Activated T-cell treated with anti-CD3 and anti-CD28 coated beads, Interleukin-2, amount 50 U/mL, for 1 hour (primary cell): ENCODE results near the gene PAK5.

Experiments
- DNase-seq: peaks from one replicate; pipeline ENCODE4 v3.0.0-alpha.2; 2020

PAK5 gene

DNA sequence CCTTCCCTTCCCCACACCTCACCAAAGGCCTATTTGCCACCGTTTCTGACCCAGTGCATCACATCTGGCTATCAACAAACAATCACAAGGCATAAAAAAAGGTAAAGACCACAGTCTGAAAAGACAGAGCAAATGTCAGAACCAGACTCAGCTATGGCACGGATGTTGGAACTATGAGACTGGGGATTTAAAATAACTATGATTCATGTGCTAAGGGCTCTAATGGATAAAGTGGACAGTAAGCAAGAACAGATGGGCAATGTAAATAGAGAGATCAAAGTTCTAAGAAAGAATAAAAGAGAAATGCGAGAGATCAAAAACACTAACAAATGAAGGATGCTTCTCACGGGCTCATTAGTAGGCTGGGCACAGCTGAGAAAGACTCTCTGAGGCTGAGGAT is 225.0 kb downstream of the PAK5 start:
- no peak for DNase-seq

DNA sequence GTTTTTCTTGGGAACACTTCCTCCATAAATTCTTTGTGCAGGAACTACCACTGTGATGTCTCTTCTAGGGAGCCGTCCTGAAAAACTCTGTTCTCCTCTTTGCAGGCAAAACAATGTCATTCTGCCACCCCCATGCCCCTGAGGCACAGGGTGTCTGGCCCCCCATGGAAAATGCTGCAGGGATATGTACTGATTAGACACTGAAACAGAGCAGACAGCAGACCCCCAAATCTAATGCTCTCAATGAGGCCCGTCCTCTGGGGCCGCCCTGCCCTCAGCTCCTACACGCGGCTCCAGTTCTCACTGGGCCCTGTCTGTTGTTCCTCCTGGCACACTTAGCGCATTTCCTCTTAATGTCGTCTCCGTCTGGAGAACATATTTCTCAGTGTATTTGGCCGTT is 227.0 kb downstream of the PAK5 start:
- DNase-seq: no peak

DNA sequence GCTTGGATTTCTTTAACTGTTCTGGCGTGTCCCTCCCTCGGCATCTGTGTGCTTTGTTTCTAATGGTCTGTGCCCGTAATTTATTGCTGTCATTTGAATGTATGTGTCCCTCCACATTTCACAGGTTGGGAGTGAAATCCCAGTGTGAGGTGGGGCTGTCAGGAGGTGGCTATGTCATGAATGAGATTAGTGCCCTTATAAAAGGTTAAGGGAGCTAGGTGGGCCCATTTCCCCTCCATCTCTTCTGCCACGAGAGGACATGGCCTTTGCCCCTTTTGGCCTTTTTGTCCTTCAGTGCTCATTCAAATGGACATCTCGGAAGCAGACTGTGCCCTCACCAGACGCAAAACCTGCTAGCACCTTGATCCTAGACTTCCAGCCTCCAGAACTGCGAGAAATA is 228.2 kb downstream of the PAK5 start:
- DNase-seq: no peak

DNA sequence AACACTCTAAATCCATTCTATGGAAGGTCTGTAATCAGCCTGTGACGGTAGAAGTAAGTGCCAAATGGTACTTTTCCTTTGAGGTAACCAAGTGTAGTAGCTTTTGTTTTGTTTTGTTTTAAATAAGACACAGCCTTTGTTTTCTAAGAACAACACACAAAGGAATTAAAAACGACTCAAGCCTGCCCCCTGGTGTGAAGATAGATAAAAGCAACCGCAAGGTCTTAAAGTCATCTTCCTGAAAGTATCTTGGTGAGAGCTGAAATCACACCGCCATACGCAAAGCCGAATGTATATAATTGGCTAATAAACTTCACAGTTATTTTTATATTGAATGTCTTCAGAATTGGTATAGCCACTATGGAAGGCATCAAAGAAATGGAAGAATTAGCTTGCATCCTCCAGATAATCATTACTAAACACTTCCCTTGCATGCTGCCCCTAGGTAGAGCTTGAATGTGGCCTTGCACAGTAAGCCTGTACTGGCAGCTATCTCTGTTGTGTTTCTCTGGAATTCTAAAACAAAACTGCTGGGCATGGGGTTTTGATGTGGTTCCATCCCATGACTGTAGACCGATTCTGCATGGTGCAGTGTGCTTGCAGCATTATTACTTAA is 228.9 kb downstream of the PAK5 start:
- DNase-seq: no peak

DNA sequence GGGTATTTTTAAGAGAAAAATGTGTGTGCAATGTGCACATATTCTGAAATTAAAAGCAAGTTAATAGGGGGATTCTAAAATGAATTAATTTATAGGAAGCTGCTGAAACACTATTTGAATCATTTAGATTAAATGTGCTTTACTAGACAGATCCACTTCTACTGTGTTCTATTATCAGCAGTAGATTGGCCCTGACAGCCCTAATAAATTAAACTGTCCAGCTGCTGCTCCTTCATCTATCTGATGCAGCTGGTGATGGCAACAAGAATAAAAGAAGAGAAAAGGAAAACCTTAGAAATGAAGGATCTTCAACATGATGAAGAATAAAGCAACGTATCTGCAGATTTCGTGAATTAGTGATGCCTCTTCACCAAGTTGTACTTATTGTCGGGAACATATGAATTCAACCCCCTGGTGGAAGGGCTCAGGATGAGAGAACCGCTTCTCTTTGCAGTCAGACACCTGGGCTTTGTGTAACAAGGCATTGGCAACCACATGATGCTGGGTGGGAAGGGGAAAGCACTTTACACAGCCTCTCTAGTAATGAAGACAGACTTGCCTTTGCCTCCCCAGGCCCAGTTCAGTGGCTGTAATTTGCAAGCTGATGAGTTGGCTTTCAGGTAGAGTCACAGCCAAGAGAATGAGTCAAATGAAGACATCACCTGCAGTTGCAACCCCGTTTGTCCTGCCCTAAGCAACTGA is 230.1 kb downstream of the PAK5 start:
- no peak for DNase-seq

DNA sequence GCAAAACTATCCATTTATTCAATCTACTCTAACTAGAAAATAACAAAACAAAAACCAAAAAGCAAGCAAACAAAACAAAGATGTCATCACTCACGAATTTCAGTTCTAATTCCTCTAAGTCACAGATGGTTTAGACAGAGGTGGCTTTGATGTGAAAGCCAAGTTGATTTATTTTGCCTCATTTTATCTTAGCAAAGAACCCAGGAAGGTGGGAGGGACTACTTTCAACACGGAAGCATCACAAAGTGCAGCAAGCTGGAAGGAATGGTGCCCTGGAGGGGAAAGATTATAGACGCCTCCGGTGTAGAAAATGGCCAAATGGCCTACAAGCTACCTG is 236.1 kb downstream of the PAK5 start:
- DNase-seq: no peak

DNA sequence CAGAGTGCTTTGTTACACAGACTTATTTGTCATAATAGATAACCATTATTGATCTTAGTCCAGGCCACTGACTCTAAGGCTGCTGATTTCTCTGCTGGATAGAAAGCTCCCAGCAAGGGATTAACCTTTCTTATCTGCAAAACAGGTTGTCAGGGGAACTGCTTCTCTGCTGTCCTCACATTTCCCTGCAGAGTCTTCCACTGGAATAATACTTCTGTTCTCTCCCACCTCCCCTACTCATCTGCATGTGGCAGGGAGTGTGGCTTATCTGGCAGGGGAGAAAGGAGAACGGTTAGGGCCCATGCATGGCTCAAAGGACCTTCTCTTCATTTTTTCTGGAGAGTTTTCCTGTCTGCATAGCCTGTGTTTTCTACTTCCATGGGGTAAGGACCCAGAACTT is 238.3 kb downstream of the PAK5 start:
- no peak for DNase-seq

DNA sequence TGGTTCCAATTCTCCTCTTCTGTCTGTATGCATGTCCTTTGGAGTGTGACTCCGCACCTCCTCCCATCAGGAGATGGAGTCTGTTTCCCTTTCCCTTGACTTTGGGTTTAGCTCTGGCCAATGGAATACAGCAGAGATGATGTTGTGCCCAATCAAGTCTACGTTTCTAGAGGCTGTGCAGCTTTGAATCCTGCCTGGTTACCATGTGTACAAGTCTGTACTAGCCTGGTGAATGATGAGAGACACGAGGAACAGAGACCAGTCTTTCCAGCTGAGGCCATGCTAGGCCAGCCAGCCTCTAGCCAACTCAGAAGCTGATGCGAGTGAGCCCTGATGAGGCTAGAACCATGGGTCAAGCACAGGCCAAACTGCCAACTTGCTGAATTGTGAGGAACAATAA is 241.3 kb downstream of the PAK5 start:
- no peak for DNase-seq

DNA sequence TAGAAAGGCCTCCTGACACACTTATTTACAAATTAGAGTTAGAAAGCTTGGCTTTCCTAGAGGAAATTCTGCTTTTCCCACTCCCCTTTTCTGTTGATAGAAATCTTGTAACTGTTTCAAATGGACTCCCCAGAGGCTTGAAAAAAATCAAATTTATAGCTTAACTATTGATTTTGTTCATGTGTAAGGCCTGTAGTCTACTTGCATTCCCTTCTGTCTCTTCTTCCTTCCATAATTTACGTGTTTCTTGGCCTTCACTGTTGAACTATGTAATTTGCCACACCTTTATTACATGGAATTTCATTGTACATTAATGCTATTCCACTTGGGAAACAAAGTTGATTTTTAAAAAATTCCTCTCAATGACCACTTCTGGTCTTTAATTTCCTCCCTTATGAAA is 243.1 kb downstream of the PAK5 start:
- no peak for DNase-seq

DNA sequence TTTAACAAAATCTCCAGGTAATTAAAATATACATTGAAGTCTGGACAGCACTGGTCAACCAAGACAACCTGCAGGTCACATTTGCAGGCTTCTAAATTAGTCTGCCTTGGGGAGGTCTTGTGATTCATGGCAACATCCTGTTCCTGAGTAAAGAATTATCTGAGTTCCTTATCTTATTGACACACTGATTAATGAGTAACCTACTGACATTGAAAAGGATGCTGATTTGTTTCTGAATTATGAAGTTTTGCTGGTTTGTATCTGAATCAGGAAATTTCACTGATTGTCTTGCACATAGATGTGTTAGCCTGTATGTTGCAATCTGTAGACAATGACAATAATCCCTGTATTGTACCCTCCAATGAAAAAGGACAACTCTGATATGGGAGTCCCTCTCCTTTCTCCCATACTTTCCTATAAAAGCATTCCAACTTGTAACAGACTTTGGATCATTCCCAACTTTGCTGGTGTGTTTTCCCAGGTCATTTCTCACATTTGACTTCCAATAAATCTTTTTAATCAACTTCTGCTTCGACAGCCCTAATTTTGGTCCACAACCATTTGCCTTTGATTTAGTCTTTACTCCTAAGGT is 244.5 kb downstream of the PAK5 start:
- no peak for DNase-seq

DNA sequence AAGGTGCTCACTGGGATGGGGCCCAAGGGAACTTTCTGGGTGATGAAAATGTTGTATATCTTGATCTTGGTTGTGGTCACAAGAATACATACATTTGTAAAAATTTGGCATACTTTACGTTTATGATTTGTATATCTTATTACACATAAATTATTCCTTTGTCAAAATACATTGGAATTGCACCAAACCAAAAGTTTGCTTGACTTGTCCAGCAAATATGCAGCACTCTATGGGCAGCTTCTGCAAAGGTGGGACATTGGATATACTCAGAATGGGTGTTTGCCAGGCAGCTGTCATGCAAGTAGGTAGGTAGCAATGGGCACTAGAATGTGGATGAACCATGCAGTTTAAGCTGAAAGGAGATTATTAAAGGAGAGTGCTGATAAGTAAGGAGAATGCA is 246.5 kb downstream of the PAK5 start:
- no peak for DNase-seq

DNA sequence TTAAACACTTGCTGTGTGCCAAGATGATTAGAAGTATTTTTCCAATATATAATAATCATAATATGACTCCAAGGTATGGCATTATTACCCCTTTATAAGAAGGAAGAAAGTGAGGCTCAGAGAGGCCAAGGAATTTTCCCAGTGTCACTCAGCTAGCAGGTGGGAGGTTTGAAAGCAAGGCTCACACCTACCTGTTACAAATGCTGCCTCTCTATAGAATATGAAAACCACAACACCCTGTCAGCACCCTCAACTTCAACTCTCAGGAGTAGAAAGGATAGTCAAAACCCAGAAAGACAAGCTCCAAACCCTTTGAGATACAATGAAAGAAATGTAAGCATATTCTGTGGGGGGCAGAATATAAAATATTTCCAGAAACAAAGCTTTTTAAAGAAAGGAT is 247.8 kb downstream of the PAK5 start:
- DNase-seq: no peak

DNA sequence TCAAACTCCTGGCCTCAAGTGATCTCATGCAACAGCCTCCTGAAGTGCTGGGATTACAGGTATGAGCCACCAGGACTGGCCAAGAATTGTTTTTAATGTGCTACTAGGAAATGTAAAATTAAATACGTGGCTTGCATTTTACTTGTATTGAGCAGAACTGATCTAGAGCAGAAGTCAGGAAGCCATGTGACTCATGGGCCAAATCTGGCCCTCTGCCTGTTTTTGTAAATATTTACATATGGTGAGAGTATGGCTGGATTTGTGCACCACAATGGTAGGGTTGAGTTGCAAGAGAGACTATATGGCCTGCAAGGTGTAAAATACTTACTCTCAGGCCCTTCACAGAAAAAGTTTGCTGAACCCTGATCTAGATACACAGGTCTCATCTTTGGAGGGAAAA is 248.7 kb downstream of the PAK5 start:
- DNase-seq: no peak

DNA sequence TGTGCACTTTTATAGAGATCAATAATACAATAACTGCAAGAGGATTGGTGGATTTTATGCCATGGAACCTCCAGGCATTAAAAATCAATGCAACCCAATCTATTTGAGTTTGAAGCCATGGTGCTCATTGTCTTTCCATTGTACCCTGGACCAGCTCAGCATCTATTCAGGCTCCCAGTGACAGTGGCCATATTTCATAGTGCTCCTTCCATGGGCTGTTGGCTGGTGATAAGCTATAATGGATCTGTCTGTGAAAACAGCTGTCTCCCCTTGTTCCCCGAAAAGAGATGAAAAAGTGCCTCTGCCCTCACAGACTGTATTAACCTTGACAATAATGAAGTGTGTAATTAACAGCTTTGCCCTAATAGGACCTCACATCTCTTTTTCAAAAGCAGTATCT is 250.2 kb downstream of the PAK5 start:
- DNase-seq: no peak

DNA sequence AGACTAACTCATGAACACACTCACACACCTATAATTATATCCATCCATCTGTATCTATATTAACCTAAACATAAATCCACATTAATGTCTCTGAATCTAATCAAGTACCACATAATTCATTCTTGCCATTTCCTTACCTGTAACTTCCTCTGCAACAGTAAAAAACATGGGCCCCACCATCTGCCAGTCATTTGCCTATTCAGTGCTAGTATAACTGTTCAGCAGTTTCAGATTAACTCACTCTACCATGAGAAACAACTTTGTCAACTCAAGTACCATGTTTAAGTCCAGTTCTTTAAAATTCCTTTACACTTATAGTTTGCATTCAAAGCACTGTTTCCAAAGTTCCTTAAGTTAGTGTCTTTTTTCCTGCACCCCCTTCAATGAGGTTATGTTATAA is 255.7 kb downstream of the PAK5 start:
- no peak for DNase-seq

DNA sequence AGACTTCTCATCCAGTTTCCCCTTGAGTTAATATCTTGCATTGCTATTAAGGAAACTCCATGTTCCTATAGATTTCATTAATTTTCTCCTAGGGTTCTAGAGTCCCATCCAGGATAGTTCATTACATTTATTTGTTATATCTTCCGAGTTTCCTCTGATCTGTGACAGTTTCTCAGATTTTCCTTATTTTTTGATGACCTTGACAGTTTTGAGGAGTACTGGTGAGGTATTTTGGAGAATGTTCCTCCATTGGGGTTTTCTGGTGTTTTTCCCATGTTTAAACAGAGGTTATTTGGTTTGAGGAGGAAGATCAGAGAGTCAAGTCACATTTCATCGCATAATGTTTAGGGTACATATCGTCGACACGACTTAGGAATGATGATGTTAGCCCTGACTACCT is 256.7 kb downstream of the PAK5 start:
- DNase-seq: no peak

DNA sequence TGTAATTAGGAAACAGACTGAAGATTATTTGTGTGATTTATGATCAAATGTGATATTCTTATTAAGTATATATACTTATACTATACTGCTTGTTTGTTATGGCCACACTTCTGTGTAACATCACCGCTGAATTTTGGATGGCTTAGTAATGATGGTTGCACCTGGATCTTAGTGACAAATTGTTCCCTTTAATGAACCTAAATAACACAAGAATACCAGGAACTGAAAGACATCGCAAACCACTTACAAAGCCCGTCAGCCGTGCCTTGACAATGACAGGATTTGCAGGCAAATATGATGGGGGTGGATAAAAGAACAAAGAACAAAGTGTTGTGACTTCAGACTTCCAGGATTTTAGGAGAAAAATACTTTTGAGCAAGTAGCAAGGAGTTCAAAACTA is 257.4 kb downstream of the PAK5 start:
- DNase-seq: no peak

DNA sequence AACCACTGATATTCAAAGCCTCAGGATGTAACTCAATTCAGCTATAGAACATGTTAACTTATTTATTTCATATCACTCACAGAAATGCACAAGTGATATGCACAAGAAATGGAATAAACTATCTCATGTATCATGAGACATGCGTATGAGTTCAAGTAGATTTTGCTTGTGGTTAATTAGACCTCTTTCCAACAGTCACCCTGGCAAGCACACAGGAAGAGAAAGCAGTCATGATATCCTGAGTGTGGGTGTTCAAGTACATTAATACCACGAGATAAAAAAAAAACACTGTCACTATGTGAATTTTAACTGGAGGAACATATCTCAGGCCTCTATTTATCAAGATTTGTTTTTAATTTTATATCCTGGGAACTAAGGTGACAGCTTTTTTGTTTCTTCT is 260.3 kb downstream of the PAK5 start:
- DNase-seq: no peak

DNA sequence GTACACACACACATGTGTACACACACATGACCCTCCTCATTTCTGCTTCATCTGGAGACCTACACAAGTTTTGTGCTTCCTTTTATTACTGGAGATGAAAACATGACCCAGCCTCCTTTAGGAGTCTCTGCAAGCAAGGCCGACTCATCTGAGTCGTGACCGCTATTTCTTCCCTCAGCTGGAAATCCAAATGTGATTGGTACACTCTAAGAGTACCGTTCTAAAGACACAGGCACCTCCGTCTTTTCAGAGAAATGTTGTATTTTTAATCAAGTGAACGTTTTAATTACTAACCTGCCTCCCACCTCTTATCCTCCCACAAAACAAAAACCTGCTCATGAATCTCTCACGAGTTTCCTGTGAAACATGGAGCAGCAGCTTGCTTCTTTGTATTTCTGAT is 261.5 kb downstream of the PAK5 start:
- DNase-seq: no peak

DNA sequence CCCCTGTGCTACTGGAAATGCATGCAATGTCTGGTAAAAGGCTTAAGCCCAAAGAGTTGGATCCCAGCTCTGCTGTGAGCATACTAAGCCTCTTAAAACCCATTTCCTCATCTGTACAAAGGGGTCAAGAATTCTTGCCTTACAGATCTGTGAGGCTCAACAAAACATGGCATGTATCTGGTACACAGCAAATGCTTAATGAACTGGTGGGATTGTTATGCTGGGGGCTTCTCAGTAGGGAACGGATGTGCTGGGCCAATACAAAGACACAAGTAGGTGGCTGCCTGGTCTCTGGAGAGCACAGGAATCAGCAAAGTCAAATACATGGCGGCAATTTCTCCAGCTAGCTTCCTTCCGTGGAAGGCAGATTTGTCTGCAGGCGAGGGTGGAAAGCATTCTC is 262.2 kb downstream of the PAK5 start:
- DNase-seq: no peak

DNA sequence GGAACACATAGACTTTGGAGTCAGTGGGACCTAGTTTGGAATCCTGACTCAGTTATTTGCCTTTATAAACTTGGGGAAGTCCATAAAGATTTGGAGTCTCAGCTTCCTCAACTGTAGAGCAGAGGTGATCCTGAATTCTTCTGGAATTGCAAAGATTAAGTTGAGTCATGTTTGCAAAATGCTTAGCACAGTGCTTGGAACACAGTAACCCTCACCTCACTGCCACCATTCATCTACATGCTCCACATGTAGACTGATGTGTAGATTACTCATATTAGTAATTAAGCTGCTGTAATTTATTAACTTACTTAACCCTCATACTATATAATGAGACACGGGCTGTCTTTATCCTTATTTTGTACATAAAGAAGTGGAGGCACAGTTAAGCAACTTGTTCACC is 263.0 kb downstream of the PAK5 start:
- DNase-seq: no peak

DNA sequence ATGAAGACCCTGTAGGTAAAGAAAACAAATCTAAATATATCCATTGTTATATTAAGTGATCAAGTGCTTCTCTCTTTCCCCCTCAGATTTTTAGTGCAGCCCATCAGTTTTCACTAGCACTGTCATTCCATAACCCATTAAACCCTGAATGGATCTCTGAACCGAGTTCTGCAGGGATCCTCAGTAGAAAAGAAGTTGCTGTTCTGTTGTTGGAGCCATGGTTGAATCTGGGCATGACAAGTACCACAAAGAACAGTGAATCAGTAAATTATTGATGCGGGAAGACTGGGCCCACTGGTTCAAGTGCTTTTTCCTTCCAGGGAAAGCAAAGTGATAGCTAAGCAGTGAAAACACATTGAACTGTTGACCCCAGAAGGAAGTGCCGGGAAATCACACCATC is 264.1 kb downstream of the PAK5 start:
- no peak for DNase-seq

DNA sequence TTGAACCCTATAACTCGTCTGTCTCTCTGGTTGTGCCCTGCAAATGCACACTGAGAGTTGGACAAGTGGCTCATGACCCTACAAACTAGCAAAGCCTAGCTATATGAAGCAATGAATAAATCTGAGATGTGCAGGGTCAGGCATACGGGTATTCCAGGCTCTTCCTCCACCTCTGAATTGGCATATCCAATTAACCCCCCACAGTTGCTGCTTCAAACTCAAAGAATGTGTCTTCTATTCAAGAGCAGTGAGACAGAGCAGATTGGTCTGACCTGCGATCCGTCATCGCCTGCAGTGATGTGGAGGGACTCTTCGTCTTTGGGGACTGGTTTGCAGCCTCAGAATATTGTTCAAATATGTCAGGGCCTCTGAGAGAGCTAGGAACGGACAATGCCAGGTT is 264.7 kb downstream of the PAK5 start:
- DNase-seq: no peak

DNA sequence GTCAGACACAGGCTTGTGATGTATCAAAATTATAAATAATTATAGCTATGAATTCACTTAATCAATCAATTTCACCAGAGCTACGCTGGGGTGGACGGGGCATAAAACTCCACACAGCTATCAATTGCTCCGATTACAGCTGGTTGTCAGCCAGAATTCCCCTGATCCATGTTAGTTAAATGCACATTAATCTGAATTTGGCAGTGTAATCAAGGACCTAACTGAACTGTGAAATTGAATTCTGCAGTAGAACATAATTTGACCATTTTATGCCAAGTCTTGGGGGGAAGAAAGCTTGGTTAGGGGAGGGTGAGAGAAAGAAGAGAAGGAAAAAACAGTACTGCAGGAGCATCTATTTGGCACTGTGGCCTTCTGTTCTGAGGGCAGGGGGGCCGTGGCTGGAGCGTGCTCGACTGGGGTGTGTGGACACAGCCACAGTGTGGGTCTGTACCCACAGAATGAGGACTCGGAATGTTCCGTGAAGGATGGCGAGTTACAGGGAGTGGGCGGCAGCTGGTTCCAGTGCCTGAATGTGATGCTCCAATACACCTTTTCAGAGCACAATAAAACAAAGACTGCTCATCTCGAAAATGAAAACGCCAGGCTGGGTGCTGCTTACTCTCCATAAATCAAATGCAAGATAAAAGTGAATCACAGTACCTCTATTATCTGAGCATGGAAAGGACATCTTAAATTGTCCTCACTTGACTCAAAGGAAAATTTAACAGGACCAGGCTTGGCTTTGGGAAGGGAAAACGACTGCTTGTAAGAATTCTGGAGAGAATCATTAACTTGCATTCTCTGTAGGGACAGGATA is 265.3 kb downstream of the PAK5 start:
- DNase-seq: no peak
